ENCODE results near the gene RBM15. TPM values are rescaled to one million over a fixed set of nuclear protein-coding genes. Genes with fewer than 3 reads are reported as not detected.

The RBM15 gene
- total RNA-seq (2012; rRNA removed) (31.7 and 32.2 TPM in 2 replicates), polyA plus RNA-seq (2012; rRNA removed) (6.2 and 6.3 TPM in 2 replicates), Bru-seq, nascent RNA (percentile 88 among the genes with signal in this experiment), BruChase-seq, experiment 1, labeled RNA remaining after a 6-hour chase (percentile 70 among the genes with signal in this experiment), BruChase-seq, experiment 2, labeled RNA remaining after a 2-hour chase (percentile 99 among the genes with signal in this experiment)
- polyA plus RNA-seq (2012; cell fraction: cytosol; rRNA removed) = 3.9 and 4.2 TPM in 2 replicates
- 6.3 and 7.4 TPM in 2 replicates for polyA plus RNA-seq (2012; cell fraction: nucleus; rRNA removed; ENCODE audit: low replicate concordance)
- long read RNA-seq, transcript RBM15-203 (1 exons, 3,368 nt) = major isoform, 5 of 11 reads
- long read RNA-seq, partial matches to known transcripts = 0 of 11 reads
- long read RNA-seq, other reads (novel, unspliced or antisense) = 2 of 11 reads

DNA sequence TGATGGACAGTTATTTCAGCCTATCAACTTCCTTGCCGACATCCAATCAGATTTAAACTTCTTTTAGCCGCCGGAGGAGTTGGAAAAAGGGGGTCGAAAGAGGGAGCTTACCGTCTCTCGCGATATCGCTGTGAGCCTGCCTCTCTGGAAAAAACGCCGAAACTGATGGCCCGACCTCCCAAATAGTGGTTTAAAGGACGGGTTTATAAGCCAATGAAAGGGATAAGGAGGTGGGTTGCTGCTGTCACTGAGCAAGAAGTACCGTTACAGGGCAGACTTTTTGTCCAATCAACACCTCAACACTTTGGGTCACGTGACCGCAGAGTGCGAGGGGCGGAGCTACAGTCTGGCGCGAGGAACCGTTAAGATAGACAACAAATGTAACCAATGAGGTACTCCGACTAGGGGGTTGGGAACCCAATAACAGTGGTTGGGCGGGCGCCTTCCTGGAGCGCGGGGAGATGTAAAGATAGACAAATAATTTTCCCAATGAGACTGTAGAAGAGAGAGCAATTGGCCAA, at the start of gene RBM15:
RBM15 (plus strand) TSS at position 492 of the 521 bp plus-strand sequence; CDS start at position 521, 29 bp downstream.
- Histone ChIP-seq H3K18ac (ENCODE audit: low read depth, low read length) (peak within 1 kb of the TSS; percentile 40; the same call in 1 of the 2 replicates), H3K9me1 (ENCODE audit: insufficient read depth, low read length) (peaks cover 12% of the 10 kb centered on the region), H2BK5ac (ENCODE audit: low read depth, low read length, poor library complexity, severe bottlenecking) (peak within 1 kb of the TSS; percentile 76), H4K20me1 (ENCODE audit: insufficient read depth, low read length) (peaks cover 35% of the 10 kb centered on the region), H3K4me3 (ENCODE audit: insufficient read depth, low read depth, low read length) (peak within 1 kb of the TSS; percentile 64), H4K91ac (ENCODE audit: insufficient read depth, low read depth, low read length) (peak within 1 kb of the TSS; percentile 97), H2BK120ac (ENCODE audit: low read depth, low read length) (peak within 1 kb of the TSS; percentile 78), H3K4ac (ENCODE audit: low read depth, low read length) (peak within 1 kb of the TSS; percentile 92), H2AK5ac (ENCODE audit: low read depth, low read length) (peak within 1 kb of the TSS; percentile 78), H2AFZ (replicated peaks; ENCODE audit: low read length, poor library complexity) (peak within 1 kb of the TSS; percentile 97), H2BK15ac (ENCODE audit: low read depth, low read length) (peak within 1 kb of the TSS; percentile 19; the same call in 1 of the 3 replicates), H3K27me3 (ENCODE audit: control insufficient read depth, insufficient read depth, low read length) (no peaks in the 10 kb centered on the region), H3K36me3 (ENCODE audit: control insufficient read depth, insufficient read depth, low read length) (peaks cover 17% of the 10 kb centered on the region), H3K9me3 (ENCODE audit: control insufficient read depth, insufficient read depth, low read length) (no peaks in the 10 kb centered on the region), H2BK20ac (ENCODE audit: low read depth, low read length) (no peak within 1 kb of the TSS; the same call in 1 of the 2 replicates), H4K5ac (ENCODE audit: low read depth, low read length) (peak within 1 kb of the TSS; percentile 87), H3K56ac (ENCODE audit: extremely low read depth, insufficient read depth, low read length) (peak within 1 kb of the TSS; percentile 89), H3K14ac (replicated peaks; ENCODE audit: low read depth, low read length) (peak within 1 kb of the TSS; percentile 94), H3K27ac (ENCODE audit: insufficient read depth, low read length) (peak within 1 kb of the TSS; percentile 82), H3K4me2 (ENCODE audit: low read depth, low read length) (peak within 1 kb of the TSS; percentile 95), H3K9ac (ENCODE audit: low read depth, low read length) (peak within 1 kb of the TSS; percentile 81), H3K4me1 (ENCODE audit: control insufficient read depth, insufficient read depth, low read length) (peaks cover 18% of the 10 kb centered on the region), H3K79me1 (ENCODE audit: low read depth in 1 of 2, low read length in 2 of 2) (peaks cover 0 to 34% of the 10 kb centered on the region in 2 experiments; a peak in 2 of 4 replicates), H4K8ac (ENCODE audit: low read depth in 2 of 2, low read length in 2 of 2) (peak within 1 kb of the TSS; percentile 90 to 94), H3K23ac (ENCODE audit: low read depth, low read length) (peak within 1 kb of the TSS; percentile 92), H2AK9ac (replicated peaks; ENCODE audit: low read depth, low read length, poor library complexity) (peak within 1 kb of the TSS; percentile 97)
- ChIA-PET CTCF (interaction anchor here (0.9 to 3.0 kb wide), 6 partner anchors 10 to 157 kb away, joined by 3 to 9 read pairs (median 4); no protein-coding TSS in a partner anchor), POLR2A (ENCODE audit: unreplicated experiment) (no interaction called here)
- intact Hi-C loops (cut with micrococcal nuclease) = loop anchor here (1.0 to 2.0 kb wide), 3 partner anchors 52 to 122 kb away; partner anchors contain the start of genes LAMTOR5 and SLC16A4
- in situ Hi-C loops (cut with MboI; ENCODE audit: low sequenced_read_pairs) = loop anchor here (10.0 kb wide), 1 partner anchor 126 kb away; no protein-coding TSS in a partner anchor
- no TSS peak for BruUV-seq (replicated peaks)
- DNase-seq (peak; percentile 100), ATAC-seq (ENCODE audit: low read depth) (peak; percentile 83)
- dilution Hi-C loops (cut with HindIII; ENCODE audit: low sequenced_read_pairs, unreplicated experiment) = no loop called here
- TF ChIP-seq CHD1 (IDR thresholded peaks at IDR 0.05; ENCODE audit: low read depth, low read length) (no peak), POLR2A (IDR thresholded peaks at IDR 0.05; ENCODE audit: low read depth, low read length) (no peak), MAZ (IDR thresholded peaks at IDR 0.05; ENCODE audit: borderline replicate concordance, low read depth, low read length) (peak; percentile 92), MXI1 (IDR thresholded peaks at IDR 0.05; ENCODE audit: borderline replicate concordance, low read depth, low read length) (no peak), BHLHE40 (IDR thresholded peaks at IDR 0.05; ENCODE audit: low read depth, low read length) (peak; percentile 90), FOS (IDR thresholded peaks at IDR 0.05; ENCODE audit: low read depth, low read length) (peak; percentile 49; the same call in 1 of the 2 replicates), RAD21 (IDR thresholded peaks at IDR 0.05; ENCODE audit: low read length) (no peak), CEBPB (IDR thresholded peaks at IDR 0.05; ENCODE audit: low read depth, low read length) (no peak), ELK1 (IDR thresholded peaks at IDR 0.05; ENCODE audit: borderline replicate concordance, low read depth, low read length) (no peak), RCOR1 (IDR thresholded peaks at IDR 0.05; ENCODE audit: insufficient replicate concordance, low read length) (no peak)
- TF ChIP-seq, protein P1, sequence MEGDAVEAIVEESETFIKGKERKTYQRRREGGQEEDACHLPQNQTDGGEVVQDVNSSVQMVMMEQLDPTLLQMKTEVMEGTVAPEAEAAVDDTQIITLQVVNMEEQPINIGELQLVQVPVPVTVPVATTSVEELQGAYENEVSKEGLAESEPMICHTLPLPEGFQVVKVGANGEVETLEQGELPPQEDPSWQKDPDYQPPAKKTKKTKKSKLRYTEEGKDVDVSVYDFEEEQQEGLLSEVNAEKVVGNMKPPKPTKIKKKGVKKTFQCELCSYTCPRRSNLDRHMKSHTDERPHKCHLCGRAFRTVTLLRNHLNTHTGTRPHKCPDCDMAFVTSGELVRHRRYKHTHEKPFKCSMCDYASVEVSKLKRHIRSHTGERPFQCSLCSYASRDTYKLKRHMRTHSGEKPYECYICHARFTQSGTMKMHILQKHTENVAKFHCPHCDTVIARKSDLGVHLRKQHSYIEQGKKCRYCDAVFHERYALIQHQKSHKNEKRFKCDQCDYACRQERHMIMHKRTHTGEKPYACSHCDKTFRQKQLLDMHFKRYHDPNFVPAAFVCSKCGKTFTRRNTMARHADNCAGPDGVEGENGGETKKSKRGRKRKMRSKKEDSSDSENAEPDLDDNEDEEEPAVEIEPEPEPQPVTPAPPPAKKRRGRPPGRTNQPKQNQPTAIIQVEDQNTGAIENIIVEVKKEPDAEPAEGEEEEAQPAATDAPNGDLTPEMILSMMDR (conservative IDR thresholded peaks at IDR 0.05; ENCODE audit: low read depth, low read length) = no peak
- TF ChIP-seq, protein P2, sequence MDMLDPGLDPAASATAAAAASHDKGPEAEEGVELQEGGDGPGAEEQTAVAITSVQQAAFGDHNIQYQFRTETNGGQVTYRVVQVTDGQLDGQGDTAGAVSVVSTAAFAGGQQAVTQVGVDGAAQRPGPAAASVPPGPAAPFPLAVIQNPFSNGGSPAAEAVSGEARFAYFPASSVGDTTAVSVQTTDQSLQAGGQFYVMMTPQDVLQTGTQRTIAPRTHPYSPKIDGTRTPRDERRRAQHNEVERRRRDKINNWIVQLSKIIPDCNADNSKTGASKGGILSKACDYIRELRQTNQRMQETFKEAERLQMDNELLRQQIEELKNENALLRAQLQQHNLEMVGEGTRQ (IDR thresholded peaks at IDR 0.05; ENCODE audit: low read depth, low read length) = peak; percentile 99
- 0% methylated on average over 7 of the region's 25 CpGs; no CpG with 5 or more reads in 1 of the 2 experiments for WGBS, 2 experiments (ENCODE audit: extremely low coverage in 2 of 2, insufficient read length in 1 of 2)

Data from IMR-90 (cell line).